ENCODE results near the gene ABCB11. TPM values are rescaled to one million over a fixed set of nuclear protein-coding genes. Genes with fewer than 3 reads are reported as not detected.
A peak's percentile ranks its signal among the peaks of the same experiment; 100 is the strongest.

Gene ABCB11
- total and polyA plus RNA-seq, 9 of the 15 experiments (the other 6 are each of a cell fraction or from before 2014, with no cell fraction given) = 0.04 to 0.51 (median 0.10) TPM; not detected in 1

GRCh38 chr2:169042856-169043255 lies 11.7 kb upstream of the ABCB11 start:
- DNase-seq (ENCODE audit: extremely low read depth in 1 of 4, low spot score in 3 of 4) (no peak), FAIRE-seq (no peak), ATAC-seq (no peak)
- POLR2A ChIA-PET = no interaction called here
- intact Hi-C loops (cut with micrococcal nuclease) (no loop called here), in situ Hi-C loops (cut with MboI) (no loop called here)
- no peak overlapping the region for H2AFZ ChIP-seq (ENCODE audit: low read depth, low read length)
- no peak overlapping the region for H3K9ac ChIP-seq (ENCODE audit: insufficient read depth in 1 of 2, low read depth in 2 of 2, low read length in 2 of 2)
- no peaks in the 10 kb centered on the region for H4K20me1 ChIP-seq (replicated peaks; ENCODE audit: control insufficient read depth, insufficient read depth, low read length)
- 61% methylated on average over 1 of the region's 1 CpG for WGBS (ENCODE audit: insufficient coverage, low coverage, missing lambda C conversion rate)
- H3K79me2 ChIP-seq (ENCODE audit: control insufficient read depth, insufficient read depth, low read length) = no peaks in the 10 kb centered on the region
- no peaks in the 10 kb centered on the region for H3K9me1 ChIP-seq (ENCODE audit: control insufficient read depth, insufficient read depth, low read length)
- no peak overlapping the region for H3K4me2 ChIP-seq (ENCODE audit: insufficient read depth, low read length)
- no peaks in the 10 kb centered on the region for H3K36me3 ChIP-seq (ENCODE audit: control insufficient read depth, insufficient read depth, low read length)
- H3K9me3 ChIP-seq (replicated peaks; ENCODE audit: control insufficient read depth, insufficient read depth, low read depth, low read length) = peaks cover 7% of the 10 kb centered on the region
- no TSS peak for BruUV-seq (replicated peaks)
- no peaks in the 10 kb centered on the region for H3K27me3 ChIP-seq (ENCODE audit: control insufficient read depth in 2 of 2, insufficient read depth in 2 of 2, low read length in 2 of 2)
- H3K4me1 ChIP-seq (replicated peaks in 1 of 2; ENCODE audit: control insufficient read depth in 2 of 2, insufficient read depth in 2 of 2, low read length in 2 of 2) = peaks cover 0 to 7% of the 10 kb centered on the region in 2 experiments; a peak in 2 of 5 replicates
- CTCF ChIA-PET (ENCODE audit: low intra/inter-chr PET ratio) = no interaction called here
- H3K4me3 ChIP-seq = no peak overlapping the region
- H3K27ac ChIP-seq (ENCODE audit: extremely low read depth, low read depth, low read length) = no peak overlapping the region
- TF ChIP-seq MEIS2 (IDR thresholded peaks at IDR 0.05; ENCODE audit: partially characterized antibody) (no peak), SMAD4 (CRISPR knock-in tag; conservative IDR thresholded peaks at IDR 0.05) (no peak), SMARCA5 (IDR thresholded peaks at IDR 0.05) (no peak), ZNF280A (IDR thresholded peaks at IDR 0.05; ENCODE audit: low read depth, partially characterized antibody) (peak; percentile 60), GABPB2 (CRISPR knock-in tag; conservative IDR thresholded peaks at IDR 0.05) (no peak), SRSF1 (IDR thresholded peaks at IDR 0.05; ENCODE audit: low read depth, low read length) (no peak), ZNF445 (CRISPR knock-in tag; IDR thresholded peaks at IDR 0.05; ENCODE audit: low read depth) (0 out of 2 replicates have a peak, but pooled peaks have one; percentile 22), CBX5 (IDR thresholded peaks at IDR 0.05; ENCODE audit: borderline replicate concordance, low read depth) (0 out of 2 replicates have a peak, but pooled peaks have one; percentile 31), EP300 (IDR thresholded peaks at IDR 0.05; ENCODE audit: low read length) (no peak), CBX1 (IDR thresholded peaks at IDR 0.05; ENCODE audit: low read depth) (peak; percentile 67; the same call in 1 of the 2 replicates), FUS (optimal IDR thresholded peaks at IDR 0.05; ENCODE audit: low read depth, low read length) (no peak), TCFL5 (CRISPR knock-in tag; conservative IDR thresholded peaks at IDR 0.05) (no peak), CXXC5 (CRISPR knock-in tag; IDR thresholded peaks at IDR 0.05) (no peak), TFE3 (CRISPR knock-in tag; IDR thresholded peaks at IDR 0.05) (no peak), GATAD2A (IDR thresholded peaks at IDR 0.05) (no peak), ZNF23 (CRISPR knock-in tag; IDR thresholded peaks at IDR 0.05) (no peak), ZSCAN32 (CRISPR knock-in tag; IDR thresholded peaks at IDR 0.05) (no peak)
